SK-N-SH treated with all-trans-retinoic acid at 6 μM for 48 hours (cell line): ENCODE data around the gene CHDH.

Experiments used
- ATAC-seq: fragments of 200-7000 bp; cut with Tn5 transposase; 3 replicates; pipeline ENCODE4 v1.9.1; 2020; ENCODE audit warnings: mild to moderate bottlenecking, moderate library complexity
- ARNTL ChIP-seq: fragments of 450-650 bp; formaldehyde crosslinking; IDR thresholded peaks from 2 replicates; pipeline ENCODE4 v1.5.0; 2020; ENCODE audit warnings: low read depth, mild to moderate bottlenecking, moderate library complexity, borderline replicate concordance
- BACH2 ChIP-seq: fragments of 250-450 bp; sonication (Bioruptor Pico); IDR thresholded peaks from 2 replicates; pipeline ENCODE4 v1.9.0; 2021; ENCODE audit warnings: mild to moderate bottlenecking, borderline replicate concordance
- ESRRG ChIP-seq: fragments of 250-450 bp; sonication (Bioruptor Pico); IDR thresholded peaks from 2 replicates; pipeline ENCODE4 v1.6.1; 2021; ENCODE audit warnings: mild to moderate bottlenecking
- GLIS3 ChIP-seq: fragments of 250-450 bp; sonication (Bioruptor Pico); IDR thresholded peaks from 2 replicates; pipeline ENCODE4 v1.5.0; 2020; ENCODE audit warnings: mild to moderate bottlenecking, moderate library complexity
- ISL1 ChIP-seq: fragments of 250-450 bp; sonication (Bioruptor Pico); IDR thresholded peaks from 2 replicates; pipeline ENCODE4 v2.1.2; 2022; ENCODE audit warnings: mild to moderate bottlenecking, moderate library complexity
- OSR1 ChIP-seq: fragments of 250-450 bp; sonication (Bioruptor Pico); IDR thresholded peaks from 2 replicates; pipeline ENCODE4 v1.8.0; 2022; ENCODE audit warnings: moderate library complexity, mild to moderate bottlenecking, inconsistent platforms
- PPARA ChIP-seq: fragments of 250-450 bp; sonication (Bioruptor Pico); IDR thresholded peaks from 2 replicates; pipeline ENCODE4 v1.5.0; 2020; ENCODE audit warnings: mild to moderate bottlenecking, borderline replicate concordance
- RARB ChIP-seq: fragments of 250-450 bp; sonication (Bioruptor Pico); IDR thresholded peaks from 2 replicates; pipeline ENCODE4 v1.8.0; 2021; ENCODE audit warnings: mild to moderate bottlenecking, moderate library complexity
- SNAI2 ChIP-seq: fragments of 250-450 bp; sonication (Bioruptor Pico); IDR thresholded peaks from 2 replicates; pipeline ENCODE4 v1.5.0; 2020; ENCODE audit warnings: mild to moderate bottlenecking, moderate library complexity
- TCF4 ChIP-seq: fragments of 250-450 bp; sonication (Bioruptor Pico); IDR thresholded peaks from 2 replicates; pipeline ENCODE4 v1.8.0; 2021; ENCODE audit warnings: mild to moderate bottlenecking, moderate library complexity, borderline replicate concordance
- TOX ChIP-seq: fragments of 250-450 bp; sonication (Bioruptor Pico); IDR thresholded peaks from 2 replicates; pipeline ENCODE4 v1.8.0; 2021; ENCODE audit warnings: mild to moderate bottlenecking, moderate library complexity, borderline replicate concordance
- ZC3H10 ChIP-seq: fragments of 250-450 bp; sonication (Bioruptor Pico); IDR thresholded peaks from 2 replicates; pipeline ENCODE4 v1.5.1; 2021; ENCODE audit warnings: mild to moderate bottlenecking, moderate library complexity
- ZFP3 ChIP-seq: fragments of 250-450 bp; sonication (Bioruptor Pico); IDR thresholded peaks from 2 replicates; pipeline ENCODE4 v1.5.0; 2020; ENCODE audit warnings: mild to moderate bottlenecking, moderate library complexity
- ZFP30 ChIP-seq: fragments of 450-650 bp; formaldehyde crosslinking; IDR thresholded peaks from 2 replicates; pipeline ENCODE4 v1.5.0; 2022; ENCODE audit warnings: mild to moderate bottlenecking, moderate library complexity
- ZNF565 ChIP-seq: fragments of 450-650 bp; formaldehyde crosslinking; conservative IDR thresholded peaks from 2 replicates; pipeline ENCODE4 v1.5.0; 2020; ENCODE audit warnings: low read depth, mild to moderate bottlenecking, moderate library complexity
- ZNF70 ChIP-seq: fragments of 450-650 bp; formaldehyde crosslinking; IDR thresholded peaks from 2 replicates; pipeline ENCODE4 v1.5.0; 2020; ENCODE audit warnings: mild to moderate bottlenecking, moderate library complexity
- ZNF8 ChIP-seq: fragments of 450-650 bp; formaldehyde crosslinking; IDR thresholded peaks from 2 replicates; pipeline ENCODE4 v1.5.0; 2020; ENCODE audit warnings: mild to moderate bottlenecking, moderate library complexity
- TF ChIP-seq, protein P1 (sequence below): fragments of 250-450 bp; sonication (Bioruptor Pico); IDR thresholded peaks from 2 replicates; pipeline ENCODE4 v1.8.0; 2021; ENCODE audit warnings: low read depth, mild to moderate bottlenecking, moderate library complexity, borderline replicate concordance
- TF ChIP-seq, protein P2 (sequence below): fragments of 250-450 bp; sonication (Bioruptor Pico); IDR thresholded peaks from 2 replicates; pipeline ENCODE4 v1.8.0; 2020; ENCODE audit warnings: mild to moderate bottlenecking, moderate library complexity, borderline replicate concordance
- TF ChIP-seq, protein P3 (sequence below): fragments of 250-450 bp; sonication (Bioruptor Pico); IDR thresholded peaks from 2 replicates; pipeline ENCODE4 v1.5.1; 2021; ENCODE audit warnings: mild to moderate bottlenecking, moderate library complexity
- TF ChIP-seq, protein P4 (sequence below): fragments of 250-450 bp; sonication (Bioruptor Pico); IDR thresholded peaks from 2 replicates; pipeline ENCODE4 v1.5.0; 2020; ENCODE audit warnings: mild to moderate bottlenecking, moderate library complexity
- TF ChIP-seq, protein P5 (sequence below): fragments of 250-450 bp; sonication (Bioruptor Pico); IDR thresholded peaks from 2 replicates; pipeline ENCODE4 v1.5.1; 2020; ENCODE audit warnings: low read depth, mild to moderate bottlenecking, moderate library complexity

Gene CHDH

DNA sequence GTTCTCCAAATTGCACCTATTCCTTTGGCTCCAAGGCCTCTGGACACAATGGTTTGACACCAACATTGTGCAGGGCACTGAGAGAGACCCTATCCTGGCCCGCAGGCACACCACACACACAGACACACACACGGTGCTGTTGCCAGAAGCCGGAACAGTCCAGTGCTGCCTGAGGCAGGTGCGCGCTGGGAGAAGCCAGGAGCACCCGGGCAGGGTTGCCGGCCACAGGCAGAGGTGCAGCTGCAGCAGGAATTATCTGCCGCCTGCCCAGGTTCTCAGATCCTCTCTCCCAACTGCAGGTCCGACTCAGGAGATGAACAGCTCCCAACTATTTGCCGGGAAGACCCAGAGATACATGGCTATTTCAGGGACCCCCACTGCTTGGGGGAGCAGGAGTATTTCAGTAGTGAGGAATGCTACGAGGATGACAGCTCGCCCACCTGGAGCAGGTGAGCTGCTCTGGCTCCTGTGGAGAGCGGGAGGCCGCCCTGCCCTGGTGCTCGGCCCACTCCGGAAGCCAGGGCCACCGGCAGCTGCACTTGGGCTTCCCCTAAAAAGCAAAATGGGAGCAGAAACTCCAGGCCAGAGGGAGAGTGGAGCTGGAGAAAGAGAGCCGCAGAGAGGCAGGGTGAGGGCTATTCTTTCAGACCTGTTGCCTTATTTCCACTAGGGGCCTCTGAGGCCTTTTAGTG is 42.9 kb downstream of the CHDH start:
- TF ChIP-seq ZNF8 (no peak), BACH2 (no peak), ARNTL (CRISPR knock-in tag) (no peak), SNAI2 (no peak), OSR1 (CRISPR knock-in tag) (no peak), TCF4 (CRISPR knock-in tag) (no peak), ZNF70 (no peak), TOX (CRISPR knock-in tag) (no peak), RARB (CRISPR knock-in tag) (no peak), PPARA (CRISPR knock-in tag) (no peak), ZFP30 (no peak), ISL1 (no peak), ZFP3 (CRISPR knock-in tag) (no peak), ESRRG (no peak)
- TF ChIP-seq, protein P1, sequence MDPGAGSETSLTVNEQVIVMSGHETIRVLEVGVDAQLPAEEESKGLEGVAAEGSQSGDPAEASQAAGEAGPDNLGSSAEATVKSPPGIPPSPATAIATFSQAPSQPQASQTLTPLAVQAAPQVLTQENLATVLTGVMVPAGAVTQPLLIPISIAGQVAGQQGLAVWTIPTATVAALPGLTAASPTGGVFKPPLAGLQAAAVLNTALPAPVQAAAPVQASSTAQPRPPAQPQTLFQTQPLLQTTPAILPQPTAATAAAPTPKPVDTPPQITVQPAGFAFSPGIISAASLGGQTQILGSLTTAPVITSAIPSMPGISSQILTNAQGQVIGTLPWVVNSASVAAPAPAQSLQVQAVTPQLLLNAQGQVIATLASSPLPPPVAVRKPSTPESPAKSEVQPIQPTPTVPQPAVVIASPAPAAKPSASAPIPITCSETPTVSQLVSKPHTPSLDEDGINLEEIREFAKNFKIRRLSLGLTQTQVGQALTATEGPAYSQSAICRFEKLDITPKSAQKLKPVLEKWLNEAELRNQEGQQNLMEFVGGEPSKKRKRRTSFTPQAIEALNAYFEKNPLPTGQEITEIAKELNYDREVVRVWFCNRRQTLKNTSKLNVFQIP: no peak
- TF ChIP-seq, protein P2, sequence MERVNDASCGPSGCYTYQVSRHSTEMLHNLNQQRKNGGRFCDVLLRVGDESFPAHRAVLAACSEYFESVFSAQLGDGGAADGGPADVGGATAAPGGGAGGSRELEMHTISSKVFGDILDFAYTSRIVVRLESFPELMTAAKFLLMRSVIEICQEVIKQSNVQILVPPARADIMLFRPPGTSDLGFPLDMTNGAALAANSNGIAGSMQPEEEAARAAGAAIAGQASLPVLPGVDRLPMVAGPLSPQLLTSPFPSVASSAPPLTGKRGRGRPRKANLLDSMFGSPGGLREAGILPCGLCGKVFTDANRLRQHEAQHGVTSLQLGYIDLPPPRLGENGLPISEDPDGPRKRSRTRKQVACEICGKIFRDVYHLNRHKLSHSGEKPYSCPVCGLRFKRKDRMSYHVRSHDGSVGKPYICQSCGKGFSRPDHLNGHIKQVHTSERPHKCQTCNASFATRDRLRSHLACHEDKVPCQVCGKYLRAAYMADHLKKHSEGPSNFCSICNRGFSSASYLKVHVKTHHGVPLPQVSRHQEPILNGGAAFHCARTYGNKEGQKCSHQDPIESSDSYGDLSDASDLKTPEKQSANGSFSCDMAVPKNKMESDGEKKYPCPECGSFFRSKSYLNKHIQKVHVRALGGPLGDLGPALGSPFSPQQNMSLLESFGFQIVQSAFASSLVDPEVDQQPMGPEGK (CRISPR knock-in tag): no peak
- TF ChIP-seq, protein P3, sequence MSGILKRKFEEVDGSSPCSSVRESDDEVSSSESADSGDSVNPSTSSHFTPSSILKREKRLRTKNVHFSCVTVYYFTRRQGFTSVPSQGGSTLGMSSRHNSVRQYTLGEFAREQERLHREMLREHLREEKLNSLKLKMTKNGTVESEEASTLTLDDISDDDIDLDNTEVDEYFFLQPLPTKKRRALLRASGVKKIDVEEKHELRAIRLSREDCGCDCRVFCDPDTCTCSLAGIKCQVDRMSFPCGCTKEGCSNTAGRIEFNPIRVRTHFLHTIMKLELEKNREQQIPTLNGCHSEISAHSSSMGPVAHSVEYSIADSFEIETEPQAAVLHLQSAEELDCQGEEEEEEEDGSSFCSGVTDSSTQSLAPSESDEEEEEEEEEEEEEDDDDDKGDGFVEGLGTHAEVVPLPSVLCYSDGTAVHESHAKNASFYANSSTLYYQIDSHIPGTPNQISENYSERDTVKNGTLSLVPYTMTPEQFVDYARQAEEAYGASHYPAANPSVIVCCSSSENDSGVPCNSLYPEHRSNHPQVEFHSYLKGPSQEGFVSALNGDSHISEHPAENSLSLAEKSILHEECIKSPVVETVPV (CRISPR knock-in tag): no peak
- TF ChIP-seq, protein P4, sequence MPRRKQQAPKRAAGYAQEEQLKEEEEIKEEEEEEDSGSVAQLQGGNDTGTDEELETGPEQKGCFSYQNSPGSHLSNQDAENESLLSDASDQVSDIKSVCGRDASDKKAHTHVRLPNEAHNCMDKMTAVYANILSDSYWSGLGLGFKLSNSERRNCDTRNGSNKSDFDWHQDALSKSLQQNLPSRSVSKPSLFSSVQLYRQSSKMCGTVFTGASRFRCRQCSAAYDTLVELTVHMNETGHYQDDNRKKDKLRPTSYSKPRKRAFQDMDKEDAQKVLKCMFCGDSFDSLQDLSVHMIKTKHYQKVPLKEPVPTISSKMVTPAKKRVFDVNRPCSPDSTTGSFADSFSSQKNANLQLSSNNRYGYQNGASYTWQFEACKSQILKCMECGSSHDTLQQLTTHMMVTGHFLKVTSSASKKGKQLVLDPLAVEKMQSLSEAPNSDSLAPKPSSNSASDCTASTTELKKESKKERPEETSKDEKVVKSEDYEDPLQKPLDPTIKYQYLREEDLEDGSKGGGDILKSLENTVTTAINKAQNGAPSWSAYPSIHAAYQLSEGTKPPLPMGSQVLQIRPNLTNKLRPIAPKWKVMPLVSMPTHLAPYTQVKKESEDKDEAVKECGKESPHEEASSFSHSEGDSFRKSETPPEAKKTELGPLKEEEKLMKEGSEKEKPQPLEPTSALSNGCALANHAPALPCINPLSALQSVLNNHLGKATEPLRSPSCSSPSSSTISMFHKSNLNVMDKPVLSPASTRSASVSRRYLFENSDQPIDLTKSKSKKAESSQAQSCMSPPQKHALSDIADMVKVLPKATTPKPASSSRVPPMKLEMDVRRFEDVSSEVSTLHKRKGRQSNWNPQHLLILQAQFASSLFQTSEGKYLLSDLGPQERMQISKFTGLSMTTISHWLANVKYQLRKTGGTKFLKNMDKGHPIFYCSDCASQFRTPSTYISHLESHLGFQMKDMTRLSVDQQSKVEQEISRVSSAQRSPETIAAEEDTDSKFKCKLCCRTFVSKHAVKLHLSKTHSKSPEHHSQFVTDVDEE: no peak

DNA sequence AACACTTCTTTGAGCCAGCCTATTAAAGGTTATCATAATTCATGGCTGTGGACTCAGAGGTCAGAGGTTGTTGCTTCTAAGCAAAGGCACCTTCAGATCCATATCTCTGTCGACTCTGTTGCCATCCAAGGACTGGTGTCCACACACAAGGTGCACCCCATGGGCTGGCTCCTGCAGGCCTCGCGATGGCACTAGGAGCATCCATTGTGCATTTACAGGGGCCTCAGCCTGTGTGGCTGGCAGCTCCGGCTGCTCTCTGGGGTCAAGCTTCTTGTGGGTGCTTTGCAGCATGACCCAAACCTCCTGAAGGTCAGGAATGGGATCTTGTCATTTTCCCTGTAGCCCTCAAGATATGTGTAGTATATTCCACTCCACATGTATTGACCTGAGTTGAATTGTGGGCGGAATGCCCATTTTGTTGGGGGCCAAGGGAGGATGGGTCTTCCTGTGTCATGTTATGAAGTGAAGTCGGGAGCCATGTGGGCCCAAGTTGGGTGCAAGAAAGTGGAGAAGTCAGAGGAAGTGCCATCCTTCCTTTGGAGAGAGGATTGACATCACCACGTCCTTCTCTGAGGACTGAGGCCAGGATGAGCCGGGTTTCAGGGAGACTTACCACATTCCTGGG is 43.9 kb downstream of the CHDH start:
- TF ChIP-seq ZC3H10 (CRISPR knock-in tag): no peak
- no peak for TF ChIP-seq GLIS3 (CRISPR knock-in tag)
- no peak for TF ChIP-seq ISL1
- no peak for TF ChIP-seq TOX (CRISPR knock-in tag)
- no peak for TF ChIP-seq PPARA (CRISPR knock-in tag)
- no peak for TF ChIP-seq ZNF565 (CRISPR knock-in tag)
- ATAC-seq: no peak

More for the DNA sequence above, 42.9 kb downstream of the CHDH start:
- no peak for ATAC-seq

DNA sequence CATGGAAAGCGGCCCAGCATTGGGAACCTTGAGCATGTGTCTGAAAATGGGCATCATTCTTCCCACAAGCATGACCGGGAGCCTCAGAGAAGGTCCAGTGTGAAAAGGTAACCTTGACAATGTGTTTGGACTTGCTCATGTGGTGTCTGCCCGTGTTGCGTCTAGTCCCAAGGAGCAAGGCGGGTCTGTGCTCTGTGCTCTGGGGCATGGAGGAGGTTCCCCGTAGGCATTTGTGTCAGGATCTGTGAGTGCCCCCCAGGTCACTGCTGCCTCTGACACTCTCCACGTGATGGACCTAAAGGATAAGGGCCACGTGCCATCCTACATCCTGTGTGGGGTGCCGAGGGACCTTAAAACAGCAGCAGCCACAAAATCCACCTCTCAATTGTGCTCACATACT is 44.9 kb downstream of the CHDH start:
- no peak for ATAC-seq
- TF ChIP-seq, protein P3 (CRISPR knock-in tag): no peak
- TF ChIP-seq ZC3H10 (CRISPR knock-in tag): no peak
- TF ChIP-seq ZNF70: no peak
- TF ChIP-seq, protein P4: no peak
- TF ChIP-seq, protein P2 (CRISPR knock-in tag): no peak
- TF ChIP-seq ESRRG: no peak
- TF ChIP-seq TOX (CRISPR knock-in tag): no peak
- TF ChIP-seq, protein P5, sequence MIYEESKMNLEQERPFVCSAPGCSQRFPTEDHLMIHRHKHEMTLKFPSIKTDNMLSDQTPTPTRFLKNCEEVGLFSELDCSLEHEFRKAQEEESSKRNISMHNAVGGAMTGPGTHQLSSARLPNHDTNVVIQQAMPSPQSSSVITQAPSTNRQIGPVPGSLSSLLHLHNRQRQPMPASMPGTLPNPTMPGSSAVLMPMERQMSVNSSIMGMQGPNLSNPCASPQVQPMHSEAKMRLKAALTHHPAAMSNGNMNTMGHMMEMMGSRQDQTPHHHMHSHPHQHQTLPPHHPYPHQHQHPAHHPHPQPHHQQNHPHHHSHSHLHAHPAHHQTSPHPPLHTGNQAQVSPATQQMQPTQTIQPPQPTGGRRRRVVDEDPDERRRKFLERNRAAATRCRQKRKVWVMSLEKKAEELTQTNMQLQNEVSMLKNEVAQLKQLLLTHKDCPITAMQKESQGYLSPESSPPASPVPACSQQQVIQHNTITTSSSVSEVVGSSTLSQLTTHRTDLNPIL: no peak
